Measurements from ENCODE around the gene NFIC.

NFIC gene

GRCh38 chr19:3491396-3492119 lies 125.2 kb downstream of the NFIC start:
- DNase-seq: no peak
- in situ Hi-C loops (cut with HindIII; ENCODE audit: low pct_ligation_motif_present, low pct_unique_long_range_greater_than_20kb, low sequenced_read_pairs): no loop called here

GRCh38 chr19:3492131-3492839 lies 125.9 kb downstream of the NFIC start:
- no peak for DNase-seq
- in situ Hi-C loops (cut with HindIII; ENCODE audit: low pct_ligation_motif_present, low pct_unique_long_range_greater_than_20kb, low sequenced_read_pairs): no loop called here

GRCh38 chr19:3492919-3493318 lies 126.5 kb downstream of the NFIC start:
- in situ Hi-C loops (cut with HindIII; ENCODE audit: low pct_ligation_motif_present, low pct_unique_long_range_greater_than_20kb, low sequenced_read_pairs): no loop called here
- no peak for DNase-seq

GRCh38 chr19:3493651-3494050 lies 127.3 kb downstream of the NFIC start:
- DNase-seq: no peak
- in situ Hi-C loops (cut with HindIII; ENCODE audit: low pct_ligation_motif_present, low pct_unique_long_range_greater_than_20kb, low sequenced_read_pairs): no loop called here

DNA sequence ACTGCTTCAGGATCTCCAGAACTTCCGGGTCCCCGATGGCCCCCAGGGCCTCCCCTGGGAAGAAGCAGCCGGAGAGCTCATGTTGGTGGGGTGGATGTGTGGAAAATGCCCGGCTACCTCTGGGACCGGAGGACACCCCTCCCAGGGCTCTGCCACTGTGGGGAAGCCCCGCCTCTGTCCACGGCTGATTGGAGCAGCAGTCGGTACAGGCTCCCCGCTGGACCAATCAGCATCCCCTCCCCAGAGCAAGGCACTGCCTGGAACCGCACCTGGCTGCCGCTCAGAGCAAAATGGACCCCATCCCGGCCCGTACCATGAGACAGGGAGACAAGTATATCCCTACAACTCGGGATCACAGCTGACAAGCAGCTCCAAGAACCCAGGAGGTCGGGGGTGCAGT lies 127.7 kb downstream of the NFIC start:
- no peak for DNase-seq
- in situ Hi-C loops (cut with HindIII; ENCODE audit: low pct_ligation_motif_present, low pct_unique_long_range_greater_than_20kb, low sequenced_read_pairs): no loop called here

DNA sequence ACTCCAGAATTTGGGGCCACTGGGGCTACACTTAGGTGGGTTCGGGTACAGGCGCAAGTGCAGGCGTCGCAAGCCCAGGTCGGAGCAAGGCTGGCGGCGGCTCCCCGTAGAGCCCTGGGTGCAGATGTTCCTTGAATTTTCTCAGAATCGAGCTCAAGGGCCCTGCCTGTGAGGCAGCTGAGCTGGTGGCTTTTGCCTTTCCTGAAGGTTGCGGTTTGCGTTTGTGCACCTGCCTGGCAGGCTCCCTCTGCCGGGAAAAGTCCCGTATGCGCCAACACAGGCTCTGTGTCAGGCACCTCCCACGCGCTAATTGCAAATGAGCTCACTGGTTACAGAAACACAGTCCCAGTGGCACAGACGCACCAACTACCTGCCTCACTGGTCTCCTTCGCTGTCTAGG lies 128.2 kb downstream of the NFIC start:
- in situ Hi-C loops (cut with HindIII; ENCODE audit: low pct_ligation_motif_present, low pct_unique_long_range_greater_than_20kb, low sequenced_read_pairs): no loop called here
- DNase-seq: no peak

- in situ Hi-C loops (cut with HindIII; ENCODE audit: low pct_ligation_motif_present, low pct_unique_long_range_greater_than_20kb, low sequenced_read_pairs): no loop called here
- no peak for DNase-seq
Measured at GRCh38 chr19:3496392-3497273, 130.2 kb downstream of the NFIC start.

- DNase-seq: peak; percentile 54
- in situ Hi-C loops (cut with HindIII; ENCODE audit: low pct_ligation_motif_present, low pct_unique_long_range_greater_than_20kb, low sequenced_read_pairs): no loop called here
Measured at GRCh38 chr19:3497757-3498520, 131.6 kb downstream of the NFIC start.

DNA sequence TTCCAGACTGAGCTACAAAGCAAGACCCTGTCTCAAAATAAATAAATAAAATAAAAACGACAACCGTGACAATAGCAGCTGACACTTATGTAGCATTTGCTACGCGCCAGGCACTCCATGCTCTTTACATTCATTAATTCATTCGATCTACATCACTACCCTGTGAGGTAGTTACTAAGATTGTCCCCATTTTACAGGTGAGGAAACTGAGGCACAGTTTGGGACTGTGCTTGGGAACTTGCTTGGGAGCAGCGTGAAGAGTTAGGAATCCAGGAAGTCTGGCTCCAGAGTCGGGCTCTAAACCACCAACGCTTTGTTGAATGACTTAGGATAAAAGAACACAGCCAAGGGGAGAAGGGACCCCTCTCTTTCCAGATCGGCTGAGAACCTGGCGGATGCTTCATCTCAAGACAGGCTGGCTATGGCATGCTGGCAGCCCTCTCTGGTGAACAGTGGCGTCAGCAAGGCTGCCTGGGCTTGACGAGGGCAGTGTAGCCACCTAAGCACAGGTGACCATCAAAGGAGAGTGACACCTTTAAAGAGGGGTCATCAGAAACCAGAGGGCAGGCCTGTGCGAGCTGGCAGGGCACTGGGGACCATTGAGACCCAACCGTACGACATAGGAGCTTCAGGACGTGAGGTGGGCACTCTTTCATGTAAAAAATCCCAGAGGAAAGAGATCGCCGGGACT lies 133.5 kb downstream of the NFIC start:
- in situ Hi-C loops (cut with HindIII; ENCODE audit: low pct_ligation_motif_present, low pct_unique_long_range_greater_than_20kb, low sequenced_read_pairs): no loop called here
- DNase-seq: no peak

DNA sequence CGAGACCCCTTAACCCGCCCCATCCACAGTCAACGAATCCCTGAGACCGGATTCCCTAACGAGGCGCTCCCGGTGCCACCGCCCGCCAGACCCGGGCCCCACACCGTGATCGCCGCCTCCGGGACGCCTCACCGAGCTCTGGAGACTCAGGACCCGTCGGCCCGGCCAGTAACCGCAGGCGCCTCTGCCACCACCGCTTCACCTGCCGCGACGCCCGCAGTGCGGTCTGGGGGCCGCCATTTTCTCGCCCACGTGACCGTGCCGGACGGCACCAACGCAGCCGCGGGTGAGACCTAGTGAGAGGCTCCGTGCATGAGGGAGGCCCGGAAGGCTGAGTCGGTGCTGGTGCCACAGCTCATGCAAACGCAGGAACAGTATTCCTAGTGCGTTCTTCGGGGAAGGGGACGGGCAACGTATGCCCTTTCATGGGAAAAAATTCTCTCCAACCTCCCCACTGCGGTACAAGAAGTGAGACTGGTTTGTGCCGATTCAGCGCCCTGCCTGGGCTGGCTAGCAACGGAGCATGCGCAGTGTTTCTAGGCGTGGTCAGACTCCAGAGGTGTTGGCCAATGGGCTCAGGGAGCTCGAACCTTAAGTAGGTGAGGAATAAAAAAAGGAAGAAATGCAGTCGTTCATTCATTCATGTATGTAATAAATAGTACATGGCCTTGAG lies 134.2 kb downstream of the NFIC start, which contains the start of gene DOHH:
Gene DOHH, minus strand, starts transcription at position 246 of the 673 bp plus-strand sequence. CDS start 3,860 bp downstream, outside the sequence.
- peak; percentile 94 for DNase-seq
- in situ Hi-C loops (cut with HindIII; ENCODE audit: low pct_ligation_motif_present, low pct_unique_long_range_greater_than_20kb, low sequenced_read_pairs): no loop called here

DNA sequence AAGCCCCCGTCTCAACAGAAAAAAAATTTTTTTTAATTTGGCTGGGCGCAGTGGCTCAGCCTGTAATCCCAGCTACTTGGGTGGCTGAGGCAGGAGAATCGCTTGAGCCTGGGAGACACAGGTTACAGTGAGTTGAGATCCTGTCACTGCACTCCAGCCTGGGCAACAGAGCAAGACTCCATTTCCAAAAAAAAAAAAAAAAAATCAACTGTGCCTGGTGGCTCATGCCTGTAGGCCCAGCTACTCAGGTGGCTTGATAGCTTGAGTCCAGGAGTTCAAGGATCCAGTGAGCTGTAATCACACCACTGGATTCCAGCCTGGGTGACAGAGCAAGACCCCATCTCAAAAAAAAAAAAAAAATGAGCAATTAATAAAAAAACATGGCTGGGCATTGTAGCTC lies 135.4 kb downstream of the NFIC start:
- no peak for DNase-seq
- in situ Hi-C loops (cut with HindIII; ENCODE audit: low pct_ligation_motif_present, low pct_unique_long_range_greater_than_20kb, low sequenced_read_pairs): no loop called here

DNA sequence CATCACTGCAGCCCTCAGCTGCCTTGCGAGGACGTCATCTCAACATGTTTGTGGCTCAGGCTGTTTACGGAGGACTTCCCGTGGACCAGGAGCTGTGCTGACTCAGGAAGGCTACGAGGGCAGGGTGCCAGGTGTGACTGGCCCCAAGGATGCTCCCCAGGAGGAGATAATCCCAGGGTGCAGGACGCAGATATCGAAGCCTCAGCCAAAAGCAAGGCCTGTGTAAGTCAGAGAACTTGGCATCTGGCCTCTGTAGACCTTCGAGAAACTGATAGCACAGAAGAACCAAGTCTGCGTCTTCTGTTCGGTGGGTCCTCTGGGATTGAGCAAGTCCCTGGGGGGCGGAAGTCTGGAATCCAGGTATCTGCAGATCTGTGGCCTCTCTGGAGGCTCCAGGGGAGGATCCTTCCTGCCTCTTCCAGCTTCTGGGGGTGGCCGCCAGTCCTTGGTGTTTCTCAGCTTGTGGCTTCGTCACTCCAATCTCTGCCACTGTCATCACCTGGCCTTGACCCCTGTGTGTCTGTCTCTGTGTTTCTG lies 136.7 kb downstream of the NFIC start:
- DNase-seq: no peak
- in situ Hi-C loops (cut with HindIII; ENCODE audit: low pct_ligation_motif_present, low pct_unique_long_range_greater_than_20kb, low sequenced_read_pairs): no loop called here

- in situ Hi-C loops (cut with HindIII; ENCODE audit: low pct_ligation_motif_present, low pct_unique_long_range_greater_than_20kb, low sequenced_read_pairs): no loop called here
- no peak for DNase-seq
Measured at GRCh38 chr19:3504735-3505134, 138.4 kb downstream of the NFIC start.

- DNase-seq: peak; percentile 97
- in situ Hi-C loops (cut with HindIII; ENCODE audit: low pct_ligation_motif_present, low pct_unique_long_range_greater_than_20kb, low sequenced_read_pairs): no loop called here
Measured at GRCh38 chr19:3505598-3506383, 139.4 kb downstream of the NFIC start, which contains the start of gene FZR1. FZR1 (plus strand) TSS chr19:3506311; CDS start chr19:3522990, 16,679 bp downstream.

GRCh38 chr19:3506384-3507340 lies 140.3 kb downstream of the NFIC start:
- in situ Hi-C loops (cut with HindIII; ENCODE audit: low pct_ligation_motif_present, low pct_unique_long_range_greater_than_20kb, low sequenced_read_pairs): no loop called here

More at GRCh38 chr19:3506384-3507340, 140.3 kb downstream of the NFIC start:
- no peak for DNase-seq

Measured in ACHN (cell line).